ENCODE measurements around the gene CIART. TPM values are rescaled to one million over a fixed set of nuclear protein-coding genes. Genes with fewer than 3 reads are reported as not detected.
A peak's percentile ranks its signal among the peaks of the same experiment; 100 is the strongest.
"Not testable (repeated sequence)": the region's sequence is repeated elsewhere in the genome, so short reads cannot be mapped to it uniquely, and the experiment has no call there.

CIART gene
- polyA plus RNA-seq, 10 donors, result 1.7 to 5.8 (median 3.3) TPM

- DNase-seq, result no peak
Measured at GRCh38 chr1:150302902-150303301, 20.5 kb downstream of the CIART start.

DNA sequence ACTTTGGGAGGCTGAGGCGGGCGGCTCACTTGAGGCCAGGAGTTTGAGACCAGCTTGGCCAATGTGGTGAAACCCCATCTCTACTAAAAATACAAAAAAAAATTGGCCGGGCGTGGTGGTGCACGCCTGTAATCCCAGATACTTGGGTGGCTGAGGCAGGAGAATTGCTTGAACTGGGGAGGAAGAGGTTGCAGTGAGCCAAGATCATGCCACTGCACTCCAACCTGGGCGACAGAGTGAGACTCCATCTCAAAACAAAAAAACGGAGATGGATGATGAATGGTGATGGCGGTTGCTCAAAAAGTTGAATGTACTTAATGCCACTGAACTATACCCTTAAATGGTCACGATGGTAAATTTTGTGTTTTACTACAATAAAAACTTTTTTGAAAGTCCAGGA lies 26.2 kb downstream of the CIART start:
- not testable (repeated sequence) for DNase-seq

GRCh38 chr1:150309758-150310508 lies 27.6 kb downstream of the CIART start:
- peak; percentile 44 to 49 (median 47) for DNase-seq

DNA sequence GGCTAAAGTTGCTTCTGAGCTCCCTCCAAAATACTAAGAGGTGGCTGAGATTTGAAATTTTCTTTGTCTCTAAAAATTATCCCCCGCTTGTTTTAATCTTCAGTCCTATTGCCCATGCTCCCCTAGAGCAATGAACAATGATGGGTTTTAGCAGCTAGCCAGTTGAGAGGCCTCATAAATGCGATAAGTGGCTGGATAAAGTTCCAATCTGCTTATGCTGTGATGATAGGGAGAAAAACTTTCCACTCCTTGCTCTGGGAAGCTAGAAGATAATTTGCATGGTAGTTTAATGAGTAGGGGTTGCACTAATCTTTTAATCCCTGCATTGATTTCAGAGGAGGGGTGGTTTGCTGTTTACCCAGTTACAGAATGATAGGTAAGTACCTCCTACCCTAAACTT lies 29.4 kb downstream of the CIART start:
- DNase-seq, result no peak

DNA sequence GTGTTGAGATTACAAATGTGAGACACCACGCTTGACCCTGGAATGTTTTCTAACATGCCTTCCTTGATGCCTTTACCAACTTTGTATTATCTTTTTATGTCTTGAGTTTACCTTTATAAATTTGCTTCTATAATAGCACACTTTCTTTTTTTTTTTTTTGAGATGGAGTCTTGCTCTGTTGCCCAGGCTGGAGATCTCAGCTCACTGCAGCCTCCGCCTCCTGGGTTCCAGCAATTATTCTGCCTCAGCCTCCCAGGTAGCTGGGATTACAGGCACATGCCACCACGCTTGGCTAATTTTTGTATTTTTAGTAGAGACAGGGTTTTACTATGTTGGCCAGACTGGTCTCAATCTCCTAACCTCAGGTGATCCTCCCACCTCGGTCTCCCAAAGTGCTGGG lies 32.3 kb downstream of the CIART start:
- DNase-seq, result not testable (repeated sequence)

DNA sequence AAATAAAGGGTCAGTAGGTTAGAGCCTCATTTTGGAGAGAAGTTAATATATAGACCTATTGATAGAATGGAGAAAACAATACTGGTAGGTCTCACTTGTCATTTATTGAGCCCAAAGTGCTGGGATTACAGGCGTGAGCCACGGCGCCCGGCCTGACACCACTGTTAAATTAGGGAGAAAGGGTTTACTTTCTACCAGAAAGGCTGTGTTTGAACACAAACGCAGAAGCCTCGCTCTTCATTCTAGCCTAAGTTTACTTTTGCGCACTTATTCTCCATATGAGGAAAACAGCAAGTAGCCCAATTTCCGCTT lies 38.3 kb downstream of the CIART start:
- peak in 1 of 3 donors; percentile 13 for DNase-seq

DNA sequence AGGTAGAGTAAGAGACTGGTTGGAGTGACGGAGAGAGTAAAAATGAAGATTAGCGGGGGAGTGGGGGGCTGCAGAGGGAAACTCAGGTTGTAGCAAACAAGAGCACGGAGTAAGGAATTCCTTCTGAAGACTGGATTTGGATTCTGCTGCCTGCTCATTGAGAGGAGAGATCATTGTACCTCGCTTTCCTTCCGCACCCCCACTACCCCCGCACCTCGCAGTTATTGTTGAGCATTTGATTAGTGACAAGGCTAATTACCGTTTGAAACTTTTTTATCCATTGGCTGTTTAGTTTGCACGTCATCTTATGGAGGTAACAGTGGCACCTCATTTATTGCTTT lies 39.4 kb downstream of the CIART start:
- no peak for DNase-seq

DNA sequence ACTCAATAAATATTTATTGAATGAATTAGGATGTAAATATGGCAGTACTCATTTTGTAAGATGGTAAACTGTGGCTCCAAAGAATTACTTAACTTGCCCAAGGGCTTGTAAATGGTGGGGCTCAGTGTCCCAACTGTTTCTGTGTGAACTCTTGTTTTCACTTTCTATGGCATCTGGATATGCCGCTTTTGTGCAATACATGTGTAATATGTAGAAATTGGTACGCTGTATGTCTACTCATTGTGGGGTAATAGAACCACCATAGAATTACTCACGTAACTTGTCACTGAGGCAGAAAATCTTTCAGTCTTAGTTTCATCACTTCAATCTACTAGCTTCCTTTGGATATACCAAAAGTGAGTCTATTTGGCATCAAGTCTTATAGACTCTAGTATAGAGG lies 40.0 kb downstream of the CIART start:
- DNase-seq, result peak in 1 of 3 donors; percentile 7

GRCh38 chr1:150332651-150333290 lies 50.4 kb downstream of the CIART start:
- DNase-seq, result no peak

Other genes with a start within 250 kb of the CIART start
- gene VPS45, start 214.8 kb upstream of the CIART start, polyA plus RNA-seq (ENCODE audit: insufficient read length in 10 of 10), result 10 to 100 TPM; 38.4 to 60.2 (median 47.9) TPM
- 10 to 100 TPM; 64.0 to 93.4 (median 78.0) TPM for gene PLEKHO1, start 132.6 kb upstream of the CIART start, polyA plus RNA-seq (ENCODE audit: insufficient read length in 10 of 10)
- 10 to 100 TPM; 35.6 to 54.5 (median 44.6) TPM for gene ANP32E, start 46.4 kb upstream of the CIART start, polyA plus RNA-seq (ENCODE audit: insufficient read length in 10 of 10)
- gene CA14, start 24.8 kb upstream of the CIART start, polyA plus RNA-seq (ENCODE audit: insufficient read length in 10 of 10), result 1 to 10 TPM; 2.9 to 9.7 (median 5.1) TPM
- 100 to 1,000 TPM in 8 of 10 donors, 10 to 100 TPM in 2; 97.3 to 128 (median 112) TPM for gene APH1A, start 13.5 kb upstream of the CIART start, polyA plus RNA-seq (ENCODE audit: insufficient read length in 10 of 10)
- 10 to 100 TPM; 28.6 to 60.0 (median 40.3) TPM for gene C1orf54, start 9.8 kb upstream of the CIART start, polyA plus RNA-seq (ENCODE audit: insufficient read length in 10 of 10)
- 10 to 100 TPM; 39.9 to 59.1 (median 44.1) TPM for gene MRPS21, start 11.3 kb downstream of the CIART start, polyA plus RNA-seq (ENCODE audit: insufficient read length in 10 of 10)
- 10 to 100 TPM; 26.8 to 66.6 (median 37.7) TPM for gene PRPF3, start 39.0 kb downstream of the CIART start, polyA plus RNA-seq (ENCODE audit: insufficient read length in 10 of 10)
- gene RPRD2, start 81.6 kb downstream of the CIART start, polyA plus RNA-seq (ENCODE audit: insufficient read length in 10 of 10), result 10 to 100 TPM; 20.8 to 29.3 (median 24.4) TPM
- gene TARS2, start 204.9 kb downstream of the CIART start, polyA plus RNA-seq (ENCODE audit: insufficient read length in 10 of 10), result 10 to 100 TPM; 15.0 to 25.3 (median 19.0) TPM
- gene ECM1, start 225.6 kb downstream of the CIART start, polyA plus RNA-seq (ENCODE audit: insufficient read length in 10 of 10), result 10 to 100 TPM in 1 of 10 donors, 1 to 10 TPM in 9; 3.3 to 13.7 (median 4.3) TPM
- under 1 TPM in 8 of 10 donors, not detected in 2; 0.43 to 0.99 (median 0.65) TPM for gene FALEC, start 233.2 kb downstream of the CIART start, polyA plus RNA-seq (ENCODE audit: insufficient read length in 10 of 10)